ENCODE data around the gene ANAPC1.
"Not testable (repeated sequence)": the region's sequence is repeated elsewhere in the genome, so short reads cannot be mapped to it uniquely, and the experiment has no call there.

The ANAPC1 gene

GRCh38 chr2:111812970-111813622 lies 70.9 kb downstream of the ANAPC1 start:
- not testable (repeated sequence) for H3K27me3 ChIP-seq (ENCODE audit: insufficient read depth, low read length); H3K4me1 ChIP-seq (ENCODE audit: insufficient read depth, low read length, severe bottlenecking); H3K9me2 ChIP-seq (ENCODE audit: low read depth, low read length); H3K4me2 ChIP-seq (ENCODE audit: low read length); H4K20me1 ChIP-seq (ENCODE audit: insufficient read depth, low read length); H3K79me2 ChIP-seq (ENCODE audit: insufficient read depth, low read length); H3K9ac ChIP-seq (ENCODE audit: low read length); H3K27ac ChIP-seq (ENCODE audit: low read depth, low read length, poor library complexity, severe bottlenecking); H3K36me3 ChIP-seq (ENCODE audit: insufficient read depth, low read length); H3F3A ChIP-seq (ENCODE audit: insufficient read depth, low read length); H3K4me3 ChIP-seq (ENCODE audit: low read depth, low read length, poor library complexity, severe bottlenecking); H3K9me3 ChIP-seq (ENCODE audit: low read length); H2AFZ ChIP-seq (ENCODE audit: low read length)

GRCh38 chr2:111790633-111791032 lies 93.4 kb downstream of the ANAPC1 start:
- H3K4me1 ChIP-seq (ENCODE audit: insufficient read depth, low read length, severe bottlenecking); H3K4me3 ChIP-seq (ENCODE audit: low read depth, low read length, poor library complexity, severe bottlenecking); H3K4me2 ChIP-seq (ENCODE audit: low read length); H3K9ac ChIP-seq (ENCODE audit: low read length); H3K27me3 ChIP-seq (ENCODE audit: insufficient read depth, low read length); H3K36me3 ChIP-seq (ENCODE audit: insufficient read depth, low read length); H3K9me3 ChIP-seq (ENCODE audit: low read length); H3F3A ChIP-seq (ENCODE audit: insufficient read depth, low read length); H4K20me1 ChIP-seq (ENCODE audit: insufficient read depth, low read length); H3K9me2 ChIP-seq (ENCODE audit: low read depth, low read length); H3K79me2 ChIP-seq (ENCODE audit: insufficient read depth, low read length); H2AFZ ChIP-seq (ENCODE audit: low read length); H3K27ac ChIP-seq (ENCODE audit: low read depth, low read length, poor library complexity, severe bottlenecking): not testable (repeated sequence)

- not testable (repeated sequence) for H3K4me2 ChIP-seq (ENCODE audit: low read length); H3K9me3 ChIP-seq (ENCODE audit: low read length); H3F3A ChIP-seq (ENCODE audit: insufficient read depth, low read length); H3K27me3 ChIP-seq (ENCODE audit: insufficient read depth, low read length); H3K27ac ChIP-seq (ENCODE audit: low read depth, low read length, poor library complexity, severe bottlenecking); H3K4me1 ChIP-seq (ENCODE audit: insufficient read depth, low read length, severe bottlenecking); H3K4me3 ChIP-seq (ENCODE audit: low read depth, low read length, poor library complexity, severe bottlenecking); H4K20me1 ChIP-seq (ENCODE audit: insufficient read depth, low read length); H3K79me2 ChIP-seq (ENCODE audit: insufficient read depth, low read length); H3K9ac ChIP-seq (ENCODE audit: low read length); H2AFZ ChIP-seq (ENCODE audit: low read length); H3K9me2 ChIP-seq (ENCODE audit: low read depth, low read length); H3K36me3 ChIP-seq (ENCODE audit: insufficient read depth, low read length)
These were observed 99.9 kb downstream of the ANAPC1 start for GRCh38 chr2:111784081-111784480.

- H3K9me2 ChIP-seq (ENCODE audit: low read depth, low read length); H3K4me1 ChIP-seq (ENCODE audit: insufficient read depth, low read length, severe bottlenecking); H3F3A ChIP-seq (ENCODE audit: insufficient read depth, low read length); H3K79me2 ChIP-seq (ENCODE audit: insufficient read depth, low read length); H3K4me2 ChIP-seq (ENCODE audit: low read length); H3K9ac ChIP-seq (ENCODE audit: low read length); H3K27ac ChIP-seq (ENCODE audit: low read depth, low read length, poor library complexity, severe bottlenecking); H2AFZ ChIP-seq (ENCODE audit: low read length); H3K27me3 ChIP-seq (ENCODE audit: insufficient read depth, low read length); H3K36me3 ChIP-seq (ENCODE audit: insufficient read depth, low read length); H3K4me3 ChIP-seq (ENCODE audit: low read depth, low read length, poor library complexity, severe bottlenecking); H3K9me3 ChIP-seq (ENCODE audit: low read length); H4K20me1 ChIP-seq (ENCODE audit: insufficient read depth, low read length): not testable (repeated sequence)
These were observed 101.8 kb downstream of the ANAPC1 start for GRCh38 chr2:111782195-111782594.

- not testable (repeated sequence) for H3K36me3 ChIP-seq (ENCODE audit: insufficient read depth, low read length); H2AFZ ChIP-seq (ENCODE audit: low read length); H3K9ac ChIP-seq (ENCODE audit: low read length); H4K20me1 ChIP-seq (ENCODE audit: insufficient read depth, low read length); H3F3A ChIP-seq (ENCODE audit: insufficient read depth, low read length); H3K9me2 ChIP-seq (ENCODE audit: low read depth, low read length); H3K9me3 ChIP-seq (ENCODE audit: low read length); H3K4me1 ChIP-seq (ENCODE audit: insufficient read depth, low read length, severe bottlenecking); H3K4me2 ChIP-seq (ENCODE audit: low read length); H3K27me3 ChIP-seq (ENCODE audit: insufficient read depth, low read length); H3K79me2 ChIP-seq (ENCODE audit: insufficient read depth, low read length); H3K27ac ChIP-seq (ENCODE audit: low read depth, low read length, poor library complexity, severe bottlenecking); H3K4me3 ChIP-seq (ENCODE audit: low read depth, low read length, poor library complexity, severe bottlenecking)
These were observed 102.4 kb downstream of the ANAPC1 start for GRCh38 chr2:111781443-111782094.

- H3K79me2 ChIP-seq (ENCODE audit: insufficient read depth, low read length); H3K27me3 ChIP-seq (ENCODE audit: insufficient read depth, low read length); H3K9me2 ChIP-seq (ENCODE audit: low read depth, low read length); H3K36me3 ChIP-seq (ENCODE audit: insufficient read depth, low read length); H3K4me3 ChIP-seq (ENCODE audit: low read depth, low read length, poor library complexity, severe bottlenecking); H3F3A ChIP-seq (ENCODE audit: insufficient read depth, low read length); H4K20me1 ChIP-seq (ENCODE audit: insufficient read depth, low read length); H3K4me2 ChIP-seq (ENCODE audit: low read length); H3K9me3 ChIP-seq (ENCODE audit: low read length); H2AFZ ChIP-seq (ENCODE audit: low read length); H3K27ac ChIP-seq (ENCODE audit: low read depth, low read length, poor library complexity, severe bottlenecking); H3K9ac ChIP-seq (ENCODE audit: low read length); H3K4me1 ChIP-seq (ENCODE audit: insufficient read depth, low read length, severe bottlenecking): not testable (repeated sequence)
These were observed 106.8 kb downstream of the ANAPC1 start for GRCh38 chr2:111777155-111777554.

GRCh38 chr2:111776296-111776695 lies 107.7 kb downstream of the ANAPC1 start:
- H2AFZ ChIP-seq (ENCODE audit: low read length); H3F3A ChIP-seq (ENCODE audit: insufficient read depth, low read length); H3K36me3 ChIP-seq (ENCODE audit: insufficient read depth, low read length); H3K4me2 ChIP-seq (ENCODE audit: low read length); H3K9me3 ChIP-seq (ENCODE audit: low read length); H3K9ac ChIP-seq (ENCODE audit: low read length); H3K27me3 ChIP-seq (ENCODE audit: insufficient read depth, low read length); H4K20me1 ChIP-seq (ENCODE audit: insufficient read depth, low read length); H3K4me1 ChIP-seq (ENCODE audit: insufficient read depth, low read length, severe bottlenecking); H3K27ac ChIP-seq (ENCODE audit: low read depth, low read length, poor library complexity, severe bottlenecking); H3K79me2 ChIP-seq (ENCODE audit: insufficient read depth, low read length); H3K4me3 ChIP-seq (ENCODE audit: low read depth, low read length, poor library complexity, severe bottlenecking); H3K9me2 ChIP-seq (ENCODE audit: low read depth, low read length): not testable (repeated sequence)

GRCh38 chr2:111772180-111772579 lies 111.8 kb downstream of the ANAPC1 start:
- H3F3A ChIP-seq (ENCODE audit: insufficient read depth, low read length) = not testable (repeated sequence)

More at GRCh38 chr2:111772180-111772579, 111.8 kb downstream of the ANAPC1 start:
- H3K4me2 ChIP-seq (ENCODE audit: low read length); H3K79me2 ChIP-seq (ENCODE audit: insufficient read depth, low read length); H3K9me3 ChIP-seq (ENCODE audit: low read length); H3K27me3 ChIP-seq (ENCODE audit: insufficient read depth, low read length); H4K20me1 ChIP-seq (ENCODE audit: insufficient read depth, low read length); H3K36me3 ChIP-seq (ENCODE audit: insufficient read depth, low read length); H2AFZ ChIP-seq (ENCODE audit: low read length); H3K9me2 ChIP-seq (ENCODE audit: low read depth, low read length); H3K4me3 ChIP-seq (ENCODE audit: low read depth, low read length, poor library complexity, severe bottlenecking); H3K9ac ChIP-seq (ENCODE audit: low read length); H3K27ac ChIP-seq (ENCODE audit: low read depth, low read length, poor library complexity, severe bottlenecking); H3K4me1 ChIP-seq (ENCODE audit: insufficient read depth, low read length, severe bottlenecking): not testable (repeated sequence)
